Activated CD8-positive, alpha-beta memory T cell treated with anti-CD3 and anti-CD28 coated beads for 1 hour (primary cell): ENCODE results near the gene RAB3IP.
"Not testable (repeated sequence)": the region's sequence is repeated elsewhere in the genome, so short reads cannot be mapped to it uniquely, and the experiment has no call there.

ENCODE experiments used
- DNase-seq, 2 donors: peaks; one replicate each; pipeline ENCODE4 v3.0.0-alpha.2; 2020; ENCODE audit warnings: low read depth in 1 of 2; ENCODE audit errors: extremely low read depth in 1 of 2

The RAB3IP gene

DNA sequence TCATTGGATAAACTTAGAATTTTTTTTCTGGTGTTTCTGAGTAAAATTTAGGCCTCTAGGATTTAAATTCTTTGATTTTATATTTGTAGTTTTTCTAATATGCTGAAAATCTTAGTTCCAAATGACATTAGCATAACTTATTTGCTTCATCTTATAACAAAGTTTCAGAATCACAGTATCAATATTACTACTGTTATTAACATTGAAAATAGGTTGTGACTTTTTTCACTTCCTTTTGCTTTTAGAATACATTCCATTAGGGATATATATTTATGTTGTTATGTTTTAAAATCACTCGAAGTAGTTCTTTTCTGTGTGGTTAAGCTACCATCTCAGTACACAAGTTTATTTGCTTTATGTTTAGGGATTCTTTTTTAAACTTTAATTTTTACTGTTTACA is 12.8 kb downstream of the RAB3IP start:
- DNase-seq = no peak

DNA sequence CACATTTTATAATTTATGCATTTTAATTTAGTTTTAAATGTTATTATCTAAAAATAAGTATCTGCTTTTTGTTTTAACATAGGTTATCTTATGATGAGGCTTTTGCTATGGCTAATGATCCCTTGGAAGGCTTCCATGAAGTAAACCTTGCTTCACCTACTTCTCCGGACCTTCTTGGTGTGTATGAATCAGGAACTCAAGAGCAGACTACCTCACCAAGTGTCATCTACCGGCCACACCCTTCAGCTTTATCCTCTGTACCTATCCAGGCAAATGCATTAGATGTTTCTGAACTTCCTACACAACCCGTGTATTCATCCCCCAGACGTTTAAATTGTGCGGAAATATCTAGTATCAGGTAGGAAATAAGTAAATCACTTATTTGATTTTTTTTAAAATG is 16.6 kb downstream of the RAB3IP start:
- no peak for DNase-seq

DNA sequence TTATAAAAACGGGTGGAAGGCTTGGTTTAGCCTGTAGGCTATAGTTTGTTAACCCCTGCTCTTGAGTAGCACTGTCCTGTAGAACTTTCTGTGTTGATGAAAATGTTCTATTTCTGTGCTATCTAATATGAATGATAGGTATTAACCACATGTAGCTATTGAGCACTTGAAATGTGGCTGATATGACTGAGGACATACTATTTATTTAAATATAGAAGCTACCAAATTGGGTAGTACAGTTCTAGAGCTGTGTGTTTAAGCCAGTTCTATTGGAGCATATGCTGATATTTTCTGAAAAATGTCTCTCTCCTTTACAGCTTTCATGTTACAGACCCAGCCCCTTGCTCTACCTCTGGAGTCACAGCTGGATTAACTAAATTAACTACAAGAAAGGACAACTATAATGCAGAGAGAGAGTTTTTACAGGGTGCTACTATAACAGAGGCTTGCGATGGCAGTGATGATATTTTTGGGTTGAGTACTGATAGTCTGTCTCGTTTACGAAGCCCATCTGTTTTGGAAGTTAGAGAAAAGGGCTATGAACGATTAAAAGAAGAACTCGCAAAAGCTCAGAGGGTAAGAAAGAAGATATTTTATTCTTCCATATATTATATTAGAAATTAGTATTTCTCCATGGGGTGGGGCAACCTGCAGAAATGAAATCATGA is 17.6 kb downstream of the RAB3IP start:
- no peak for DNase-seq

DNA sequence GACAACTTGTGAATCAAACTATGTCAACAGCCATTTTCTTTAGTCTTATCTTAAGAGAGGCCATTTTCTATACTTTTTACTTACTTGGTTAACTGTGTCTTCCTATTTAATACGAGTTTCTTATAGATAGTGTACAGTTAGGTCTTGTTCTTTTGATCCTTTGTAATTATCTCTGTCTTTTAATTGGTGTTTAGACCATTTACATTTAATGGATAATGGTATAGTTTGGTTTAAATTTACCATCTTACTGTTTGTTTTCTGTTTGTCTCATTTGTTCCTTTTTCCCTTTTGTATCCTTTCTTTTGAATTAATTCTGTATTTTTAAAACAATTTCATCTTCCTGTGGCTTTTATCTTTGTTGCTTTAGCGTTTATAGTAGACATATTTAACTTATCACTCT is 19.4 kb downstream of the RAB3IP start:
- no peak for DNase-seq

DNA sequence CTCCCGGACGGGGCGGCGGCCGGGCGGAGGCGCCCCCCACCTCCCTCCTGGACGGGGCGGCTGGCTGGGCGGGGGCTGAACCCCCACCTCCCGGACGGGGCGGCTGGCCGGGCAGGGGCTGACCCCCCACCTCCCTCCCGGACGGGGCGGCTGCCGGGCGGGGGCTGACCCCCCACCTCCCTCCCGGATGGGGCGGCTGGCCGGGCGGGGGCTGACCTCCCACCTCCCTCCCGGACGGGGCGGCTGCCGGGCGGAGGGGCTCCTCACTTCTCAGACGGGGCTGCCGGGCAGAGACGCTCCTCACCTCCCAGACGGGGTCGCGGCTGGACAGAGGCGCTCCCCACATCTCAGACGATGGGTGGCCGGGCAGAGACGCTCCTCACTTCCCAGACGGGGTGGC is 20.9 kb downstream of the RAB3IP start:
- not testable (repeated sequence) for DNase-seq

DNA sequence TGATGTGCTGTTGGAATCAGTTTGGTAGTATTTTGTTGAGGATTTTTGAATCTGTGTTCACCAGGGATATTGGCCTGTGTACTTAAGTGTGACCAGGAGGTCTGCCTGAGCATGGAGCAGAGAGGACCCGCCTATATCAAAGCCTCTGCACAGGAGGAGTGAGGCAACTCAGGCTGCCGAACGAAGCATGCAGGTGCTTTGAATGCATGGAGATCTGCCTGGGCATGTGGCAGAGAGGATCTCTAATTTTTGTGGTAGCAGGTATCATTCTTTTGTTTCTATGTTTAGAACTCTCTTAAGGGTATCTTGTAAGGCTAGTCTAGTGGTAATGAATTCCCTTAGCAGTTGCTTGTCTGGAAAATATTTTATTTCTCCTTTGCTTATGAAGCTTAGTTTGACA is 26.9 kb downstream of the RAB3IP start:
- DNase-seq = no peak

DNA sequence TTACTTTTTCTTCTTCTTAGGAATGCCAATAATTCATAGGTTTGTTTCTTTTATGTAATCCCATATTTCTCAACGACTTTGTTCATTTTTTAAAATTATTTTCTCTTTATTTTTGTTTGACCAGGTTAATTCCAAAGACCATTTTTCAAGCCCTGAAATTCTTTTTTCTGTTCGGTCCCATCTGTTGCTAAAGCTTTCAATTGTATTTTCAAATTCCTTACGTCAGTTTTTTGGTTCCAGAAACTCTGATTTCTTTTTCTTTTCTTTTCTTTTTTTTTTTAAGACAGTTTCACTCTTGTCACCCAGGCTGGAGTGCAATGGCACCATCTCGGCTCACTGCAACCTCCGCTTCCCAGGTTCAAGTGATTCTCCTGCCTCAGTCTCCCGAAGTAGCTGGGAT is 27.6 kb downstream of the RAB3IP start:
- DNase-seq = no peak

DNA sequence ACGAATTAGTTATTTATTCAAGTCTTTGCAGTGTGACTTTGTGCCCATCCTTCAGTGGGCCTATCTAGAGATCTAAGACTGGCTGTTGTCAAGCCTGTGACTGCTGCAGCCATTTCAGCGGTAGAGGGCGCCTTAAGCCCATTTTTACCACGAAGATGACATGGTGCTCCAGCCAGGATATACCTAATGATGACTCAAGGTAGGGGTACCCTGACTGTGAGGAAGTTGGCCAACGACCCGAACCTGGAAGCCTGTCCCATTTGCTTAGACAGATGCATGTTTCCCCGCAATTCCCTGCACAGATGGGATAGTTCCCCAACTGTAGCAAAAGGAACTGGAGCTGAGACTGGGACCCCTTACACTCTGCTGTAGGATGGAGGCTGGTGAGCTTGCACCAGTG is 41.3 kb downstream of the RAB3IP start:
- DNase-seq = no peak

DNA sequence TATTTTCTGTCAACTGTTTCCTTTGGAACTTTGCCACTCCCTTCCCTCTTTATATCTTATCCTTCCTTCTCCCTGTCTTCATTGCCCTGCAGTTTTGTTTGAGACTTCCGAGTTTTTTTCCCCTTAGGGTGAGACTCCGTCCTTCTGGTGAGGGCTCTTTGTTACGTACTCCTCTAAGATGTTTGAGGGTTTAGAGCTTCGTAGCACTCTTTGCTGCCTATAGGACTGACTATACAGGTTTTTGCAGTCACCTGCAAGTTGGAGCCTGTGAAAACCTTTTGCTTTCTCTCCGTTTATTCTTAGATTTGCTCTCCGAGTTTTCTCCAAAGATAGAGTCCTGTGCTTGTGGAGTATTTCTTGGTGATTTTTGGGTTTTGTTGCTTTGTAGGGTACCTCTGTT is 44.7 kb downstream of the RAB3IP start:
- DNase-seq = no peak

DNA sequence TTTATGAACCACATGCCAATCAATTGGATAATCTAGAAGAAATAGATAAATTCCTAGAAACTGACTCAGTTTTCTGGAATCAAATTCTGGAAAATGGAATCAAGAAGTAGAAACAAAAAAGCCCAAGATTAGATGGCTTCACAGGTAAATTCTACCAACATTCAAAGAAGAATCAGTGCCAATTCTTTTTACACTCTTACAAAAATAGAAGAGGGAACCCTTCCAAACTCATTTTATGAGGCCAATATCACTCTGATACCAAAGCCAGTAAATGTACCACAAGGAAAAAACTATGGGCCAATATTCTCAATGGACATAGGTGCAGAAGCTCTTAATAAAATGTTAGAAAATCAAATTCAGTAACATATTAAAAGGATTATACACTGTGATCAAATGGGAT is 50.7 kb downstream of the RAB3IP start:
- no peak for DNase-seq

DNA sequence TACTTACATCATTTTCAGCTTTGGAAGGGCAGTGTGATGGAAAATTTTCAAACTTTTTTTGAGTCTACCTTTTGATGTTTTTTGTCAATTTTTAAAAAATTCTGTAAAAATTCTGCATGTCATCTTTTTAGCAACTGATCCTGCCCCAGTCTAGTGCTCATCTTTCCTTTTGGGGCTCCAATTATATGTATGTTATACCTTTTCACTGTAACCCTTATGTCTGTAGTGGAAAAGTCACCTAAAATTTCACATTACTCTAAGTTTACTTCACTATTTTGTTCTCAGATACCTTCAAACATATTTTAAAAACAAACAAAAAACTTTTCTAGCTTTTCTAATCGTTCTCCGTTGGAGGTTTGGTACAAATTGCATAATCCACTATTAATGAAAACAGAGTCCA is 53.9 kb downstream of the RAB3IP start:
- no peak for DNase-seq

DNA sequence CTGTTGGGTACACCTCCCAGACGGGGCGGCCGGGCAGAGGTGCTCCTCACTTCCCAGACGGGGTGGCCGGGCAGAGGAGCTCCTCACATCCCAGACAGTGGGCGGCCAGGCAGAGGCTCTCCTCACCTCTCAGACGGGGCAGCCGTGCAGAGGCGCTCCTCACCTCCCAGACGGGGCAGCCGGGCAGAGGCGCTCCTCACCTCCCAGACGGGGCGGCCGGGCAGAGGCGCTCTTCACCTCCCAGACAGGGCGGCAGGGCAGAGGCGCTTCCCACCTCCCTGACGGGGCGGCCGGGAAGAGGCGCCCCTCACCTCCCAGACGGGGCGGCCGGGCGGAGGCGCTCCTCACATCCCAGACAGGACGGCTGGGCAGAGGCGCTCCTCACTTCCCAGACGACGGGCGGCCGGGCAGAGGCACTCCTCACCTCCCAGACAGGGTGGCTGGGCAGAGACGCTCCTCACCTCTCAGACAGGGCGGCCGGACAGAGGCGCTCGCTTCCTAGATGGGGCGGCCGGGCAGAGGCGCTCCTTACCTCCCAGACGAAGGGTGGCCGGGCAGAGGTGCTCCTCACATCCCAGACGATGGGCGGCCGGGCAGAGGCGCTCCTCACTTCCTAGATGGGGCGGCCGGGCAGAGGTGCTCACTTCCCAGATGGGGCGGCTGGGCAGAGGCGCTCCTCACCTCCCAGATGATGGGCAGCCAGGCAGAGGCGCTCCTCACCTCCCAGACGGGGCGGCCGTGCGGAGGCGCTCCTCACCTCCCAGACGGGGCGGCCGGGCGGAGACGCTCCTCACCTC is 68.6 kb downstream of the RAB3IP start:
- DNase-seq = not testable (repeated sequence)

DNA sequence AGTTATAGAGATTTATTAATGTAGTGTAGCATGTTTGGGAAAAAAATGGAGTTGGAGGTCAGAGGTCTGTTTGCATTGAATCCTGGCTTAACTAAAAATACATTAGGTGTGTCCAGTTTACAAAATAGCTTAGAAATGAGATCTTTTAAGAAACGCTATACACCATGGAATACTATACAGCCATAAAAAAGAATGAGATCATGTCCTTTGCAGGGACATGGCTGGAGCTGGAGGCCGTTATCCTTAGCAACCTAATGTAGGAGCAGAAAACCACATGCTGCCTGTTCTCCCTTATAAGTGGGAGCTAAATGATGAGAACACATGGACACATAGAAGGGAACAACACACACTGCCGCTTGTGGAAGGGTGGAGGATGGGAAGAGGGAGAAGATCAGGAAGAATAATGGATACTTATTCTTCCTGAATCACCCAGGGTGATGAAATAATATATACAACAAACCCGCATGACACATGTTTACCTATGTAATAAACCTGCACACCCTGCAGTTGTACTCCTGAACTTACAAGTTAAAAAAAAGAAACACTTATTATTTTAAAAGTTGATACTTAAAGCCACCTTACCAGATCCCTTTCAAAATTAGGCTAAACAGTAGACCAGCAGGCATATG is 72.3 kb downstream of the RAB3IP start:
- DNase-seq = no peak

DNA sequence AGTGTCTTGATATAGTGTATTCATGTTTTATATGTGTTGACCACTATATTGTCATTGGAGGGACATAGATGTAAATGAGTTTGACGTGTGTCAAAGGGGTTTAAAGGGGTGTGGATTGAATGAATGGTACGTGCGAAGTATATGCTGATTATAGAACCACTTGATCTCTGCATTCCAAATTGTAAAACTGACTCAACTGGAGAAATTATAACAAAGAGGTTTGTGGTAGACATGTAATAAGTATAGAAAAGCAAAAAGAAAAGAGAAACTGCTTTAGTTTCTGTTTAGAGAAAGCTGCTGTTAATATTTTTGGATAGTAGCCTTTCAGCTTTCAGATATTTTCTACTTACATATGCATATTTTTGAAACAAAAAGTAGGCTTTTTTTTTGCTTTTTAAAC is 77.4 kb downstream of the RAB3IP start:
- no peak for DNase-seq

DNA sequence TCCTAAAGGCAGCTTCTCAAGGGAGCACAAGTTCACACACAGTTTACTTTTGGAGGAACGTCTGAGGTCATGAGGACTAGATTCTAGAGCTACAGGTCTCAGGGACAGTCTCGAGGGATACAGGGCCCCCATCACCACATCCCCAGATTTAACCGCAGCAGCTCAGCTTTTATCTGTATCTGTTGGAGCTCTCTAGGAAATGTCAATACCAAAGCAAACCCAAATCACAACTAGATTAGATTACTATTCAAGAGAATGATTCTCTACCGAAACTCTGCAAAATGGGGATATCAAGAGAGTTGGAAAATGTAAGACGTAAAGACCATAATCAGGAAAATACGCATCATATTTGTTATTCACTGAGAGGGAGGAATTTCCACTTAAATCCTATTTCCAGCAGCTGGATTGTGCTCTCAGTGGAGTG is 82.4 kb downstream of the RAB3IP start:
- DNase-seq = no peak

DNA sequence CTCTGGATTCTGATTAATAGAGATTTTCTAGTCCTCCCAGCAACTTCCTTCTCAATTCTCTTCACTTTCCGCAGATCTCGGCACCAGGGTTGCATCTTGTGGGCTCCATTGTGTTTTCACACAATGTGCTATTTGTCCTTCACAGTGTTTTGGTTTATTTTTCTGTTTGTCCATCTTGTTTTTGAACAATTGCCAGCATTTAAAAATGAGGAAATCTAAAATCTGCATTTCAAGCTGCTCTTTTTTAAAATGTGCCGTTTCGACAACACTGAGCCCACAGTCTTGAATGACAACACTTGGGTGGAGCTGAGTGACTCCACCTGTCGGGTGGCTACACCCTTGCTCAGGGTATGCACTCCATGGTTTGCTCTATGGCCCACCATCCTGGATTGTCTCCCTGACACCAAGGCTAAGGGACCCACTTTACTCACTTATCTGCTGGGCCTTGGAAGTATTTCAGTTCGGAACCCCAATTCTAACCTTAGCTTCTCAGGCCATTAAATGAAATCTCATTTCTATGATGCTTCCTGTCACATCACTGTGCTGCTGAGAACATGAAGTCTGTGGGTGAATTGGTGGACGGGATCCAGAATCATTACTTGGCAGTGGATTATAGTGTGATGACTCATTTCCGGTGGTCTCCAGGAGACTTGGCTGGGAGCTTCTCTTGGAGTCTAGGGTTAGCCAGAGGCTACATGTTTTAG is 82.9 kb downstream of the RAB3IP start:
- no peak for DNase-seq

DNA sequence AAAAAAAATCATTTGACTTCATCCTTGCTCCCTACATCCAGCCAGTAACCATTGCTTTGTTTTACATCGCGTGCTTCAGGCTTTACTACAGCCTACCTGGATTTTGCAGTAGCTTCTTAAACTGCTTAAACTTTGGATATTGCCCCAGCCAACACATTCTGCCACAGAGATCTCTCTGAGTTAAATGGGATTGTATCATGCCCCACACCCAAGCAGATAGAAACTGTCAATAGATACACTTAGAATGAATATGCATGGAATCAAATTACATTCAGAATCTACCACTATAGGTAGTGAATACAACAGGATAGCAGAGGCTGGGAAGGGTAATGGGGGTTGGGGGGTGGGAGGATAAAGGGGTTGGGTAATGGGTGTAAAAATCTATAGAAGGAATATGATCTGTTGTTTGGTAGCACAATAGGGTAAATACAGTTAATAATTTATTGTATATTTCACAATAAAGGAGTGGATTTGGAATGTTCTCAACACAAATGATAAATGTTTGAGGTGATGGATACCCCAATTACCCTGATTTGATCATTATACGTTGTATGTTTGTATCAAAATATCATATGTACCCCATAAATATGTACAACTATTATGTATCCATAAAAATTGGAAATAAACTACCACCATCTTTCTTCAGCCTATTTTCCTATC is 83.7 kb downstream of the RAB3IP start:
- no peak for DNase-seq

DNA sequence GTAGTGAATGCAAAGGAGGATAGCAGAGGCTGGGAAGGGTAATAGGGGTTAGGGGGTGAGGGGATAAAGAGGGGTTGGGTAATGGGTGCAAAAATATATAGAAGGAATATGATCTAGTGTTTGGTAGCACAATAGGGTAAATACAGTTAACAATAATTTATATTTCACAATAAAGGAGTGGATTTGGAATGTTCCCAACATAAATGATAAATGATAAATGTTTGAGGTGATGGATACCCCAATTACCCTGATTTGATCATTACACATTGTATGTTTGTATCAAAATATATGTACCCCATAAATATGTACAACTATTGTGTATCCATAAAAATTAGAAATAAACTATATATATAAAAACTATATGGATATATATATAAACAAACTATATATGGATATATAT is 85.4 kb downstream of the RAB3IP start:
- DNase-seq = no peak

DNA sequence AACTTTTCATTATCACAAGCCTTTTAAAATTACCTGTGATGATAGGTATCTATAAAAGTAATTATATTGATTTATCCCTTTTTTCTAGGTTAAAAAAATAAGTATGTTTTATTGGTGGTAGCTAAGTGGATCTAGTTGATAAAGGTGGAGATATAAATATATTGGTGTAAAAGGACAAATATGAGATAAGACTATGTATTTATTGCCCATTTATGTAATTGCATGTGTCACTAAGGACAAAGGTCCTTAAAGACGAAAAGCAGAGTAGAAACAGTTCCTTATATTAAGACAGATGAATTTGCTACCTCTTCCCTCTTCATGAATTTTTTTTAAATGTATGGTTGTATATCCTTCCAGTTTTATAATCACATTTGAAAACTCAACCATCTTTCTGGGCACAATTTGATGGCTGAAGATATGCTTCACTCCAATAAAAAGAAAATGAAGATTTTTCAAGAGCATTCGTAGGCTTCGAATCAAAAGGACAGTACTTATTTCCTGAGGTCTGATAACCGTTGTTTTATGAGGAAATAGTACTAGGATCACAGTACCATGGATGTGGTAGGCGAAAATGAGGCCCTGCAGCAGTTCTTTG is 86.4 kb downstream of the RAB3IP start, which contains the start of gene MYRFL:
Gene MYRFL, plus strand, starts transcription at position 262 of the 595 bp plus-strand sequence. Its CDS starts 291 bp downstream, at position 553.
- no peak for DNase-seq

DNA sequence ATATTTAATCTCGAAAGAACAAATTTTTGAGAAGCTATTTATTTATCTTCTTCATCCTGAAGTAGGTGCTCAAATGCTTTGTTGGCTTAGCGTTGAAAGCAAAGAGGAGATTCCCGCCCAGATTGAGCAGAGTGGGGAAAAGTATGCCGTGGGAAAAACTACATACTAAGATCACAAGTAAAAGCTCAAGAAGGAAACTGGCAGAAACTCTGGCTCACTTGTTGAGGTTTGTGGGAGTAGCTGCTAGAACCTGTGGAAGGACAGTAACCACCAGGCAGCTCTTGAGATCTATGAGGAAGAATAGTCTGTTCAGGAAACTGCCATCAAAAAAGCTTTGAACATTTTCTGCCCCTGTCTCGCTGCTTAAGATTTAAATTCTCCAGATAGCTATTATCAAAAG is 90.2 kb downstream of the RAB3IP start:
- no peak for DNase-seq
